Neural progenitor cell (in vitro differentiated cells): ENCODE results near the gene CLIP4. TPM values are rescaled to one million over a fixed set of nuclear protein-coding genes. Genes with fewer than 3 reads are reported as not detected.

Experiments
- DNase-seq: peaks from one replicate; pipeline ENCODE4 v3.0.0-alpha.2; 2016; ENCODE audit warnings: low spot score
- H2AFZ ChIP-seq: fragments of 200-600 bp; sonication (generic); replicated peaks from 2 replicates; pipeline ENCODE4 v1.6.1; 2016; ENCODE audit warnings: antibody characterized with exemption
- H3F3A ChIP-seq: fragments of 200-600 bp; sonication (generic); 2 replicates; pipeline ENCODE4 v1.6.1; 2016; ENCODE audit warnings: antibody characterized with exemption, low read depth
- H3K27ac ChIP-seq: fragments of 200-600 bp; sonication (generic); 2 replicates; pipeline ENCODE4 v1.5.1; 2016; ENCODE audit warnings: mild to moderate bottlenecking
- H3K27me3 ChIP-seq: fragments of 200-600 bp; sonication (generic); 2 replicates; pipeline ENCODE4 v1.6.1; 2016; ENCODE audit warnings: mild to moderate bottlenecking, moderate library complexity
- H3K36me3 ChIP-seq: fragments of 200-600 bp; sonication (generic); 2 replicates; pipeline ENCODE4 v1.5.1; 2016
- H3K4me1 ChIP-seq: fragments of 200-600 bp; sonication (generic); 2 replicates; pipeline ENCODE4 v1.6.1; 2016; ENCODE audit warnings: mixed run types
- H3K4me2 ChIP-seq: fragments of 200-600 bp; sonication (generic); 2 replicates; pipeline ENCODE4 v1.6.1; 2016
- H3K4me3 ChIP-seq: fragments of 200-600 bp; sonication (generic); 2 replicates; pipeline ENCODE4 v1.5.1; 2016
- H3K79me2 ChIP-seq: fragments of 200-600 bp; sonication (generic); 2 replicates; pipeline ENCODE4 v1.6.1; 2016; ENCODE audit warnings: low read depth
- H3K9ac ChIP-seq: fragments of 200-600 bp; sonication (generic); 2 replicates; pipeline ENCODE4 v1.6.1; 2016
- H3K9me3 ChIP-seq: fragments of 200-600 bp; sonication (generic); 2 replicates; pipeline ENCODE4 v1.5.1; 2016; ENCODE audit warnings: low read depth
- H4K20me1 ChIP-seq: fragments of 200-600 bp; sonication (generic); 2 replicates; pipeline ENCODE4 v1.6.1; 2016; ENCODE audit warnings: low read depth
- H3K27ac Mint-ChIP-seq: 3 replicates; pipeline ENCODE4 v1.8.0; 2021; ENCODE audit warnings: mixed read lengths
- H3K27me3 Mint-ChIP-seq: 2 replicates; pipeline ENCODE4 v1.8.0; 2022; ENCODE audit warnings: low read depth, mild to moderate bottlenecking, inconsistent platforms, moderate library complexity, mixed read lengths; ENCODE audit not compliant: insufficient read depth
- H3K36me3 Mint-ChIP-seq: 3 replicates; pipeline ENCODE4 v1.8.0; 2021; ENCODE audit warnings: mixed read lengths
- H3K4me1 Mint-ChIP-seq: 3 replicates; pipeline ENCODE4 v1.8.0; 2021; ENCODE audit warnings: mixed read lengths
- H3K4me3 Mint-ChIP-seq: 3 replicates; pipeline ENCODE4 v1.8.0; 2021; ENCODE audit warnings: mild to moderate bottlenecking, moderate library complexity, mixed read lengths
- H3K9me3 Mint-ChIP-seq: 3 replicates; pipeline ENCODE4 v1.8.0; 2020; ENCODE audit warnings: mixed read lengths
- EZH2 ChIP-seq: fragments of 200-600 bp; sonication (generic); IDR thresholded peaks from 2 replicates; pipeline ENCODE4 v1.6.1; 2017; ENCODE audit warnings: antibody characterized with exemption, mild to moderate bottlenecking, moderate library complexity
- EZH2phosphoT487 ChIP-seq: fragments of 200-600 bp; sonication (generic); IDR thresholded peaks from 2 replicates; pipeline ENCODE4 v1.6.1; 2017; ENCODE audit warnings: antibody characterized with exemption
- total RNA-seq: library from RNA; depleted of rRNA; stranded (reverse); fragments of >200 nt; gene quantifications from 2 replicates; pipeline ENCODE4 v1.2.3, GENCODE V29; 2015; ENCODE audit warnings: low replicate concordance
- TF ChIP-seq, protein P1 (sequence below): fragments of 200-600 bp; sonication (generic); IDR thresholded peaks from 2 replicates; pipeline ENCODE4 v1.5.1; 2017; ENCODE audit warnings: antibody characterized with exemption, mild to moderate bottlenecking

CLIP4 gene
- total RNA-seq, 1 donor from 2014 or later = 2.1 TPM

DNA sequence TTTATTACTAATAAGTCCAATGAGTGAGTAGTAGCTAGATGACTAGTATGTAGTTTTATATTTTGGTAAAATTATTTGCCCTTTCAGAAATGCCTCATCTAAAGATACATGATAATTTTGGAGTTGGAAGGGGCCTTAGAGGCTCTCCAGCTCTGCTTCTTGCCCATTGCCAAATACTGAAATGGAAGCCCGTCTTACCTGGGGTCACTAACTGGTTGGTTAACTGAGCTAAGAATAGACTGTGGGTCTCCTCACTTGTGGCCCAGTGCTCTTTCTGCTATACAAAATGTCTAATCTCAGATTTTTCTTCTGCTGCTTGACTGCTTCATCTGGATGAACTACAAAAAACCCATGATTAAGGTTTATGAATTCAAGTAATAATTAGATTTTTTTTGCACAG lies 67.1 kb downstream of the CLIP4 start:
- Mint-ChIP-seq H3K27me3 (no peaks in the 10 kb centered on the region), H3K4me1 (no peaks in the 10 kb centered on the region), H3K27ac (no peak overlapping the region)

GRCh38 chr2:29182920-29183319 lies 67.7 kb downstream of the CLIP4 start:
- Mint-ChIP-seq H3K27me3 (no peaks in the 10 kb centered on the region), H3K27ac (no peak overlapping the region), H3K4me1 (no peaks in the 10 kb centered on the region), H3K4me3 (no peak overlapping the region), H3K9me3 (peaks cover 4% of the 10 kb centered on the region), H3K36me3 (peaks cover 3% of the 10 kb centered on the region)
- no peak for DNase-seq
- TF ChIP-seq EZH2phosphoT487 (no peak), EZH2 (no peak)
- TF ChIP-seq, protein P1, sequence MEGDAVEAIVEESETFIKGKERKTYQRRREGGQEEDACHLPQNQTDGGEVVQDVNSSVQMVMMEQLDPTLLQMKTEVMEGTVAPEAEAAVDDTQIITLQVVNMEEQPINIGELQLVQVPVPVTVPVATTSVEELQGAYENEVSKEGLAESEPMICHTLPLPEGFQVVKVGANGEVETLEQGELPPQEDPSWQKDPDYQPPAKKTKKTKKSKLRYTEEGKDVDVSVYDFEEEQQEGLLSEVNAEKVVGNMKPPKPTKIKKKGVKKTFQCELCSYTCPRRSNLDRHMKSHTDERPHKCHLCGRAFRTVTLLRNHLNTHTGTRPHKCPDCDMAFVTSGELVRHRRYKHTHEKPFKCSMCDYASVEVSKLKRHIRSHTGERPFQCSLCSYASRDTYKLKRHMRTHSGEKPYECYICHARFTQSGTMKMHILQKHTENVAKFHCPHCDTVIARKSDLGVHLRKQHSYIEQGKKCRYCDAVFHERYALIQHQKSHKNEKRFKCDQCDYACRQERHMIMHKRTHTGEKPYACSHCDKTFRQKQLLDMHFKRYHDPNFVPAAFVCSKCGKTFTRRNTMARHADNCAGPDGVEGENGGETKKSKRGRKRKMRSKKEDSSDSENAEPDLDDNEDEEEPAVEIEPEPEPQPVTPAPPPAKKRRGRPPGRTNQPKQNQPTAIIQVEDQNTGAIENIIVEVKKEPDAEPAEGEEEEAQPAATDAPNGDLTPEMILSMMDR = no peak
- Histone ChIP-seq H4K20me1 (no peaks in the 10 kb centered on the region), H3K36me3 (no peaks in the 10 kb centered on the region), H2AFZ (no peak overlapping the region), H3K9me3 (no peaks in the 10 kb centered on the region), H3K27ac (no peak overlapping the region), H3K79me2 (no peaks in the 10 kb centered on the region), H3K4me3 (no peak overlapping the region), H3K27me3 (no peaks in the 10 kb centered on the region), H3K9ac (no peak overlapping the region), H3F3A (no peaks in the 10 kb centered on the region), H3K4me1 (no peaks in the 10 kb centered on the region), H3K4me2 (no peak overlapping the region)

More for the DNA sequence above, 67.1 kb downstream of the CLIP4 start:
- Histone ChIP-seq H3K27me3 (no peaks in the 10 kb centered on the region), H3K27ac (no peak overlapping the region), H3K4me2 (no peak overlapping the region), H3K9me3 (no peaks in the 10 kb centered on the region), H3K4me1 (no peaks in the 10 kb centered on the region), H2AFZ (no peak overlapping the region), H3K79me2 (no peaks in the 10 kb centered on the region), H3F3A (no peaks in the 10 kb centered on the region), H3K36me3 (no peaks in the 10 kb centered on the region), H3K4me3 (no peak overlapping the region), H4K20me1 (no peaks in the 10 kb centered on the region), H3K9ac (no peak overlapping the region)
- no peak for DNase-seq
- Mint-ChIP-seq H3K36me3 (peaks cover 1% of the 10 kb centered on the region), H3K4me3 (no peak overlapping the region), H3K9me3 (no peaks in the 10 kb centered on the region)
- TF ChIP-seq EZH2 = no peak
- TF ChIP-seq, protein P1 = no peak
- no peak for TF ChIP-seq EZH2phosphoT487

DNA sequence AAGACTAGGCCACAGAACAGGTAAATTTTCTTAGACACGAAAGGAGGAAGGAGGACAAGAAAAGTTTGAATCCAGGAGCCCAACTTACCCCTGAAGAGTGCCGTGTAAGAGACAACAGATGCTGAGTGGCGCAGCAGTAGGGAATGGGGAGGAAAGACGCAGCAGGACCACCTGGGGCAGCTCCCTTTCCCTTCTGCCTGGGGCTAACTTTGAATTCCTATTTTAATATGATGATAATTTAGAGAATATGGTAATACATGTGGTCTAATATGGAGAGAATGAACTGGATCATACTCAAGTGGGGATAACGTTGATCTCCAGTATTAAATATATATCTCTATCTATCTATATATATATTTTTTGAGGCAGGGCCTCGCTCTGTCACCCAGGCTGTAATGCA lies 69.3 kb downstream of the CLIP4 start:
- Histone ChIP-seq H3F3A (no peaks in the 10 kb centered on the region), H3K9me3 (no peaks in the 10 kb centered on the region), H4K20me1 (no peaks in the 10 kb centered on the region), H2AFZ (peak overlapping the region; percentile 55), H3K27me3 (no peaks in the 10 kb centered on the region), H3K27ac (no peak overlapping the region), H3K4me3 (no peak overlapping the region), H3K79me2 (no peaks in the 10 kb centered on the region), H3K9ac (no peak overlapping the region), H3K4me2 (no peak overlapping the region), H3K4me1 (no peaks in the 10 kb centered on the region), H3K36me3 (no peaks in the 10 kb centered on the region)
- Mint-ChIP-seq H3K27me3 (no peaks in the 10 kb centered on the region), H3K27ac (no peak overlapping the region), H3K36me3 (peaks cover 3% of the 10 kb centered on the region), H3K4me1 (no peaks in the 10 kb centered on the region), H3K9me3 (peaks cover 4% of the 10 kb centered on the region), H3K4me3 (no peak overlapping the region)
- TF ChIP-seq EZH2 (no peak), EZH2phosphoT487 (no peak)
- TF ChIP-seq, protein P1 = no peak
- DNase-seq = no peak
